ENCODE results near the gene ESF1.

ESF1 gene

GRCh38 chr20:13681248-13682125, 103.2 kb downstream of the ESF1 start:
- no peak for DNase-seq (ENCODE audit: low read depth in 1 of 2, low spot score in 1 of 2)
- no peak overlapping the region for H3K4me3 ChIP-seq (replicated peaks; ENCODE audit: insufficient read depth, low read length)
- no peaks in the 10 kb centered on the region for H3K27me3 ChIP-seq (ENCODE audit: insufficient read depth, poor library complexity, severe bottlenecking)
- TF ChIP-seq, protein P1, sequence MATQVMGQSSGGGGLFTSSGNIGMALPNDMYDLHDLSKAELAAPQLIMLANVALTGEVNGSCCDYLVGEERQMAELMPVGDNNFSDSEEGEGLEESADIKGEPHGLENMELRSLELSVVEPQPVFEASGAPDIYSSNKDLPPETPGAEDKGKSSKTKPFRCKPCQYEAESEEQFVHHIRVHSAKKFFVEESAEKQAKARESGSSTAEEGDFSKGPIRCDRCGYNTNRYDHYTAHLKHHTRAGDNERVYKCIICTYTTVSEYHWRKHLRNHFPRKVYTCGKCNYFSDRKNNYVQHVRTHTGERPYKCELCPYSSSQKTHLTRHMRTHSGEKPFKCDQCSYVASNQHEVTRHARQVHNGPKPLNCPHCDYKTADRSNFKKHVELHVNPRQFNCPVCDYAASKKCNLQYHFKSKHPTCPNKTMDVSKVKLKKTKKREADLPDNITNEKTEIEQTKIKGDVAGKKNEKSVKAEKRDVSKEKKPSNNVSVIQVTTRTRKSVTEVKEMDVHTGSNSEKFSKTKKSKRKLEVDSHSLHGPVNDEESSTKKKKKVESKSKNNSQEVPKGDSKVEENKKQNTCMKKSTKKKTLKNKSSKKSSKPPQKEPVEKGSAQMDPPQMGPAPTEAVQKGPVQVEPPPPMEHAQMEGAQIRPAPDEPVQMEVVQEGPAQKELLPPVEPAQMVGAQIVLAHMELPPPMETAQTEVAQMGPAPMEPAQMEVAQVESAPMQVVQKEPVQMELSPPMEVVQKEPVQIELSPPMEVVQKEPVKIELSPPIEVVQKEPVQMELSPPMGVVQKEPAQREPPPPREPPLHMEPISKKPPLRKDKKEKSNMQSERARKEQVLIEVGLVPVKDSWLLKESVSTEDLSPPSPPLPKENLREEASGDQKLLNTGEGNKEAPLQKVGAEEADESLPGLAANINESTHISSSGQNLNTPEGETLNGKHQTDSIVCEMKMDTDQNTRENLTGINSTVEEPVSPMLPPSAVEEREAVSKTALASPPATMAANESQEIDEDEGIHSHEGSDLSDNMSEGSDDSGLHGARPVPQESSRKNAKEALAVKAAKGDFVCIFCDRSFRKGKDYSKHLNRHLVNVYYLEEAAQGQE (IDR thresholded peaks at IDR 0.05; ENCODE audit: insufficient replicate concordance, low read depth), result no peak
- TF ChIP-seq GABPA (IDR thresholded peaks at IDR 0.05; ENCODE audit: low read depth), result no peak
- TF ChIP-seq POLR2AphosphoS5 (IDR thresholded peaks at IDR 0.05; ENCODE audit: low read depth), result no peak
- TF ChIP-seq SPI1 (IDR thresholded peaks at IDR 0.05; ENCODE audit: borderline replicate concordance, low read depth), result no peak
- TF ChIP-seq CTCF (IDR thresholded peaks at IDR 0.05; ENCODE audit: insufficient read depth, low read length), result no peak
- H3K27ac ChIP-seq (replicated peaks), result no peak overlapping the region

DNA sequence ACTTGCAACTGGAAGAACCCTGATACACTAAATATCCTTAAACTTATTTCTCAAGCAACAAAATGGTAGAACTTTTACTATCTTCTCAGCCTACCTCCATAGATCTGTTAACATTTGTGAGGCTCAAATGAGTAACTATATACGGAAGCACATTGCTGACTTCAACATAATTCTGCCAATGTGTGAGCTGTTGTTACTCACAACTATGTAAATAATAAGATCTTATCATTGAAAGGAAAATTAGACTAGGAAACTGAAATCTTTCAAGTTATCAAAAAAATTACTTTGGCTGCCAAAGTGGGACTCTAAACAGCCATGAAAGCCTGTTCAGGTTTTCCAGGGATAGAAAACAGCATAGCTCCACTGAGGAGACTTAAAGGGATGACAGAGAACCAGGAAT, 105.8 kb downstream of the ESF1 start:
- no peaks in the 10 kb centered on the region for H3K27me3 ChIP-seq (ENCODE audit: insufficient read depth, poor library complexity, severe bottlenecking)
- H3K27ac ChIP-seq (replicated peaks), result no peak overlapping the region
- H3K4me3 ChIP-seq (replicated peaks; ENCODE audit: insufficient read depth, low read length), result no peak overlapping the region
- no peak for DNase-seq (ENCODE audit: low read depth in 1 of 2, low spot score in 1 of 2)
- TF ChIP-seq, protein P1 (IDR thresholded peaks at IDR 0.05; ENCODE audit: insufficient replicate concordance, low read depth), result no peak
- no peak for TF ChIP-seq POLR2AphosphoS5 (IDR thresholded peaks at IDR 0.05; ENCODE audit: low read depth)
- TF ChIP-seq SPI1 (IDR thresholded peaks at IDR 0.05; ENCODE audit: borderline replicate concordance, low read depth), result no peak
- TF ChIP-seq CTCF (IDR thresholded peaks at IDR 0.05; ENCODE audit: insufficient read depth, low read length), result no peak
- no peak for TF ChIP-seq GABPA (IDR thresholded peaks at IDR 0.05; ENCODE audit: low read depth)

- Histone ChIP-seq H3K27ac (replicated peaks) (no peak overlapping the region), H3K27me3 (ENCODE audit: insufficient read depth, poor library complexity, severe bottlenecking) (no peaks in the 10 kb centered on the region), H3K4me3 (replicated peaks; ENCODE audit: insufficient read depth, low read length) (no peak overlapping the region)
- DNase-seq (ENCODE audit: low read depth in 1 of 2, low spot score in 1 of 2), result no peak
- TF ChIP-seq, protein P1 (IDR thresholded peaks at IDR 0.05; ENCODE audit: insufficient replicate concordance, low read depth), result no peak
- TF ChIP-seq CTCF (IDR thresholded peaks at IDR 0.05; ENCODE audit: insufficient read depth, low read length), result no peak
- TF ChIP-seq GABPA (IDR thresholded peaks at IDR 0.05; ENCODE audit: low read depth), result no peak
- no peak for TF ChIP-seq POLR2AphosphoS5 (IDR thresholded peaks at IDR 0.05; ENCODE audit: low read depth)
- TF ChIP-seq SPI1 (IDR thresholded peaks at IDR 0.05; ENCODE audit: borderline replicate concordance, low read depth), result no peak
Measured at GRCh38 chr20:13677241-13677640, 107.5 kb downstream of the ESF1 start.
